GM19035 (cell line): ENCODE results near the gene GDF15.
"Not testable (repeated sequence)": the region's sequence is repeated elsewhere in the genome, so short reads cannot be mapped to it uniquely, and the experiment has no call there.

ENCODE experiments used
- ATAC-seq: cut with Tn5 transposase; IDR thresholded peaks from one replicate; pipeline ENCODE4 v1.9.1; 2021; ENCODE audit not compliant: unreplicated experiment

The GDF15 gene

DNA sequence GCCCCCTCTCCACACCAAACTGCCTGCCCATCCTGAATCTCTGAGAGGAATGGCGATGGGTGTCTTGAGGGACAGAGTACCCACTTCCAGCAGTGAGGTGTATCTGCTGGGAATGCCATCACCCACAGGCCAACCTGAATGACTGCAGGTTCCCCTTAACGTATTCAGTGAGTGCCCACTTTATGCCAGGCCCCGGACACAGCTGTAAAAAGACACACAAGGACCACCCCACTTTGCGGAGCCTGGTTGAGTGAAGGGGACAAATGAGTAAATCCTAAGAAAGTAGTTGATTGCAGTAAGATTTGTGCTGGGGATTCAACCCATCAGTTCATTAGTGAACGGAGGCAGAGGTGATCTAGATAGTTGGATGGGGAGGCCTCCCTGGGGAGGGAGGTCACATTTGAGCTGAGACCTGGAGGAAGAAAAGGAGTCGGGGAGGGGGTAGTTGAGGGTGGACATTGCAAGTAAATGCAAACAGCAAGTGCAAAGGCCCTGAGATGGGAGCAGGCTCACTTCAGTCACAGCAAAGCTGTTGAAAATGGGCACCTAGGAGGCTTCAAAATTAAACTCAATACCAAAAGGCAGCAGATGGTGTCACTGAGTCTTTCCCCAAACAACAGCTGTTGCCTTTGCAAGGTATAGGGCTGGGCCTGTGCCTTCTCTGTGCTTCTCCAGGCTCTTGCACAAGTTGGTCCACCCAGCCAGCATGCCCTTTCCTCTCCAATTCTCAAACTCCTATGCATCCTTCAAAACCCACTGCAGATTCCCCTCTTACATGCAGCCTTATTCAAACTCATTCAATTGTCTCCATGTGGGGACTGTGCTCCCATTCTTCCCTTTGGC lies 4.3 kb downstream of the GDF15 start:
- no peak for ATAC-seq

DNA sequence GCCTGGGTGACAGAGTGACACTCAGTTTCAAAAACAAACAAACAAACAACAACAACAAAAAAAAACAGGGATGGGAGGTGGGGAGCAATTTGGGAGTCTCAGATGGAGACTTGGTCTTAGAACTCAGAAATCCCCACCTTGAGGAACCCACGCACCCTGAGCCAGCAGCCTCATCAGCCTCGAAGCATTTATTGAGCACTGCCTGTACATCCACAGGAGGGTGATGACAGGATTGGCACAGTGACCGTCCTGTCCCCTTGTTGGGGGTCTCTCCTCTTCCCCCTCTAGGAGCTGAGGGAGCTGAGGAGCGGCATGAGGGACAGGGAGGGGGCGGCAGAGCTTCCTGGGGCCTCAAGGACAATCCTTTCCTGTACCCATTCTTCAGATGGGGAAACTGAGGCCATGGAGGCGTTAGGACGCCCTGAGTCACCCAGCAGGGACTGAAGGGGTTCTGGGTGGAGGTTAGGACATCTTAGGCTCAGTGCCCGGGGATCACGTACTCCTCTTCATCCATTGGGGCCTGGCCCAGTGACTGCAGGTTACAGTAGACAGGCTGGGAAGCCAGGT lies 5.6 kb downstream of the GDF15 start:
- no peak for ATAC-seq

DNA sequence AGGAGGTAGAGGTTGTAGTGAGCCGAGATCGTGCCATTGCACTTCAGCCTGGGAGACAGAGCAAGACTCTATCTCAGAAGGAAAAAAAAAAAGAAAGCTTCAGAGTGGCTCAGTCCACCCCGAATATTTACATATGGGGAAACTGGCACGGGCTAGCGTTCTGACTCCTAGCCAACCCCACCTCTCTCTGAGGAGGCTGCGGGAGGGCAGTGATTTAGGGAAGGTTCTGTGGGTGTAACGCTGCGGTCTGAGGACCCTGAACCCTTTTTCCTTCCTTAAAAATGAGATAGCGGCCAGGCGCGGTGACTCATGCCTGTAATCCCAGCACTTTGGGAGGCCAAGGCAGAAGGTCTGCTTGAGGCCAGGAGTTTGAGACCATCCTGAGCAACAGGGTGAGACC lies 6.5 kb downstream of the GDF15 start:
- no peak for ATAC-seq

DNA sequence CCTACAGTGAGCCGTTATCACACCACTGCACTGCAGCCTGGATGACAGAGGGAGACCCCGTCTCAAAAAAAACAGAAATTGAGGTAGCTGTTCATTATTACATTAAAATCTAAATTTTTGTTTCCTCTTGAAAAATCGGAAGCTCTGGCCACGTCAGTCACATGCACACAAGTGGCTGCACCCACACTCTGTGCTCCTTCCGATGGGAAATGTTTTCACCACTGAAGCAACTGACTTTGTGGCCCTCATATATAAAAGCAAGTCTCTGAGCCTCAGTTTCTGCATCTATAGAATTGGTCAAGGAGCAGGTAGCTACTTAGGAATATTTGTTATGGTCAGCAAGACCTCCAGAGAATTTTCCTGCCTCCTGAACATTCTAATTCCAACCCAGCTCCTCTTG lies 7.0 kb downstream of the GDF15 start:
- no peak for ATAC-seq

DNA sequence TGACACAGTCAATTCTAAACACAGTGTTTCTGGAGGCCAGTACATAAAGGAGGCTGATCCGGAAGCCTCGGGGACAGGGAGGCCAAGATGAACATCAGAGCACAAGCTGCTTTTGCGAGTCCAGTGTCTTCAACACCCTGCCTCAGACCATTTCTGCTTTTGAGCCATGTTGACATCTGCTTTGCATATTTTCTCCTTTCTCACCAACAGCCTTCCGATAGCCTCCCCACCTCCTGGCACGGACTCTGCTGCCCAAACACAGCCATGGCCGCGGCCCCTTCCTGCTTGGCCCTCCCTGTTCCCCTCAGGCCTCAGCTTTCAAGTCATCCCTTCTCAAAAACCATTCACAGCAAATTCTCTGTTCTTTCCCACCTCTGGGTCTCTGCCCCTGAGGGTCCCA lies 7.9 kb downstream of the GDF15 start:
- ATAC-seq = no peak

DNA sequence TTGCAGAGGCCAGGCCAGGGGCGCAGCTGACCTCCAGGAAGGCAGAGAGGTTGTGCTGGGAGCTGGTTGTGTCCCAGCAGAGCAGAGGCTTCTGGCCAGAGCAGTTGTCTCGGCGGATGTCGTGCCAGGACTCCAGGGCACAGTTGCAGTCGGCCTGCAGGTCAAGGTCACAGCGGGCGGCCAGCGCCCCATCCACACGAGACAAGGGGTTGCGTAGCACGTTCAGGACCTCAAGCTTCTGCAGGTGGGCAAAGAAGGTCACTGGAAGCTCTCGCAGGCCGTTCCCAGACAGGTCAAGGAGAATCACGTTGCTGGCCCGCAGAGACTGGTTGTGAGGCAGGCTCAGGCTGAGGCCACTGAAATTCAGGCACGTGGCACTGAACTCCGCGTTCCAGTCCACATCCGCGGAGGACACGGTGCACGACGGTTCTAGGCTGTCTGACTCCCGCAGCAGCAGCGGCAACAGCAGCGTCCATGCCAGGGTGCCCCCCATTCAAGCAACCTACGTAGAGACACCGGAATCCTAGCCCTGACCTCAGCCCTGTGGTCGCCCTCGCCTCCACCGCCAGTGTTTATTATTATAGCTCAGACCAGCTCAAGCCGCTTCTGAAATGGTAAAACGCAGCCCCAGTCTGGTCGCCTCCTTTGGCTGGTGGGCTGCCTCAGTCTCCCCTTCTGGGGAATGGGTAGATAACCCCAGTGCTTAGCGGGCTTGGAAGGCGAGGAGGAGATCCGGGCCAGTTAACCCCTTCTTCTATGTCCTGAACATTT lies 10.7 kb downstream of the GDF15 start:
- ATAC-seq = no peak

DNA sequence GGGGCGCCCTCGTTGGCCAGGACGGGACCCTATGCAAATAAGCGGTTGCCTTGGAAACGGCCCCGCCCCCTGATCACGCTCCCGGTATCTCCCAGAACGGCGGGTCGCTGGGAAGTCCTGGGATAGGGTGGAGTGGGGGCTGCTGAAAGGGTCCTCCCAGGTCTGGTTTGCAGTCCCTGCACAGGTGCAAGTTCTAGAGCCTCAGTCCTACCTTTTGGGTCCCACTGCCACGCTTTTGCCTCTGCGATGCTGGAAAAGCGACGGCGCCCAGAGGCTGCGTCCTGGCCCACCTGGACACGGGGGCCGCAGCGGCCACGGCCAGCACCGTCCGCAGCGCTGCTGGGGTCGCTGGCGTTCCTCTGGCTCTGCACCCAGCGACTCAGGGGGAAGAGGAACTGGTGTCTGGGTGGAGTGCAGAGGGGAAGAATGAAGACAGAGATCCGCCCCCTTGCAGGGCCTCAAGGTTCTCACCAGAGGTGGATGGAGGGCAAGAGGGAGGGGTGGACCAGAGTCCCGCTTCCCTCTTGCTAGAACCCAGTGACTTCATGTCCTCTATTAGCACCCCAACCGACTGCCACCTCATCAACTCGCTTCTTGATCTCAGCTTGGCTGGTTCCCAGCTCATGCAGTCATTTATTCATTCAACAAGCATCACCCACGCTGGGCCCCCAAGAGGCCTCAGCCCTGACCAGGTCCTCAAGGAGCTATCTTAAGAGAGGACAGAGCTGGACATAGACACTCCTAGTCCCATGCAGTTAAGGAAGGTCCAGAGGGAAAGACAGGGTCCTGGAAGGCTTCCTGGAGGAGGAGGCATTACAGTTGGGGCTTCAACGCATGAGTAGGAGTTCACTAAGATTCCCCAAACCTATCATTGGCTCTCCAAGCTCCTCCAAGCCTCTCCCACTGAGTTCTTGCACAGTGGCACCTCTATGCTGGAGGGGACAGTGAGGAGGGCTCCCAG lies 11.6 kb downstream of the GDF15 start, which contains the start of gene LRRC25:
TSS of gene LRRC25 (minus strand) at position 381 of the 961 bp plus-strand sequence. CDS start 659 bp downstream, outside the sequence.
- peak; percentile 47 for ATAC-seq

DNA sequence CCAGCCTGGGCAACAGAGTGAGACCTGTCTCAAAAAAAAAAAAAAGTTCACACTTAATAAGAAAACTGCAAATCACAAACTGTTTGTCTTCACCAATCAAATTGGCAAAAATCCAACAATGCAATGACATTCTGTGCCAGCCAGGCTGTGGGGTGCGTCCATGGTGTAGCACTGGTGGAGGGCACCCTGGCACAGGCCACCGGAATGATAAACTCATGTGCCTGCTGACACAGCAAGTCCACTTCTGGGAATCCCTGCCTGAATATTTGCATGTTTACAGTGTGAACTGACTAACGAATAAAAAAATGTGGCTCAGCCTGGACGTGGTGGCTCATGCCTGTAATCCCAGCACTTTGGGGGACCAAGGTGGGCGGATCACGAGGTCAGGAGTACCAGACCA lies 13.1 kb downstream of the GDF15 start:
- no peak for ATAC-seq

DNA sequence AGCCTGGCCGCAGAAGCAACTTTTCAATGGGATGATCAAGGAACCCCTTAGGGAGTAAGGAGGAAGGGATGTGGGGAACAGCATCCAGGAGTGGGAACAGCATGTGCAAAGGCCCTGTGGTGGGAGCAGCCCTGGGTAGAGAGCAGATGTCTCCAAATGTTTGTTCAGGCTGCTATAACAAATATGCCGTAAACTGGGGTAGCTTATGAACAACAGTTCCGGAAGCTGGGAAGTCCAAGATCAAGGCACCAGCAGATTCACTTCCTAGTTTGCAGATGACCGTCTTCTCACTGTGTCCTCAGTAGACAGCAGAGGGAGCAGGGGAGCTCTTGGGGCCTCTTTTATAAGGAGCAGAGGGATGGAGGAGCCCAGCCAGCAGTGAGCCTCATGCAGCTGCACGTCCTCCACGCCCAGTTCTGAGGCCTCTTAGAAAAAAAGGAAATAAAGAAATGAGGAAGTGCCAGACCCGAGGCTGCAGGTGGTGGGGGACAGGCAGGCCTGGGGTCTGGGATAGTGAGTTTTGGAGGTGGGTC lies 15.7 kb downstream of the GDF15 start:
- ATAC-seq = no peak

DNA sequence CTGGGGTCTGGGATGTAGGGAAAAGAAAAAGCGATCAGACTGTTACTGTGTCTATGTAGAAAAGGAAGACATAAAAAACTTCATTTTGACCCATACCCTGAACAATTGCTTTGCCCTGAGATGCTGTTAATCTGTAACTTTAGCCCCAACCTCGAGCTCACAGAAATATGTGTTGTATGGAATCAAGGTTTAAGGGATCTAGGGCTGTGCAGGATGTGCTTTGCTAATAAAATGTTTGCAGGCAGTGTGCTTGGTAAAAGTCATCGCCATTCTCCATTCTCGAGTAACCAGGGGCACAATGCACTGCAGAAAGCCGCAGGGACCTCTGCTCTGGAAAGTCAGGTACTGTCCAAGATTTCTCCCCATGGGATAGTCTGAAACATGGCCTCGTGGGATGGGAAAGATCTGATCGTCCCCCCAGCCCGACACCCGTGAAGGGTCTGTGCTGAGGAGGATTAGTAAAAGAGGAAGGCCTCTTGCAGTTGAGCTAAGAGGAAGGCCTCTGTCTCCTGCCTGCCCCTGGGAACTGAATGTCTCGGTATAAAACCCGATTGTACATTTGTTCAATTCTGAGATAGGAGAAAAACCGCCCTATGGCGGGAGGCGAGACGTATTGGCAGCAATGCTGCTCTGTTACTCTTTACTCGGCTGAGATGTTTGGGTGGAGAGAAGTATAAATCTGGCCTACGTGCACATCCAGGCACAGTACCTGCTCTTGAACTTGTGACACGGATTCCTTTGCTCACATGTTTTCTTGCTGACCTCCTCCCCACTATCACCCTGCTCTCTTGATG lies 16.7 kb downstream of the GDF15 start:
- not testable (repeated sequence) for ATAC-seq

DNA sequence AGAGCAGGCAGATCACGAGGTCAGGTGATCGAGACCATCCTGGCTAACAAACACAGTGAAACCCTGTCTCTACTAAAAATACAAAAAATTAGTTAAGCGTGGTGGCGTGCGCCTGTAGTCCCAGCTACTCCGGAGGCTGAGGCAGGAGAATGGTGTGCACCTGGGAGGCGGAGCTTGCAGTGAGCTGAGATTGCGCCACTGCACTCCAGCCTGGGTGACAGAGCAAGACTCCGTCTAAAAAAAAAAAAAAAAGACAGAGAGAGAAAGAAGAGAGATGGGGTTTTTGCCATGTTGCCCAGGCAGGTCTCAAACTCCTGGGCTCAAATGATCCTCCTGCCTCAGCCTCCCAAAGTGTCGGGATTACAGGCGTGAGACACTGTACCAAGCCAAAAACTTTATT lies 19.8 kb downstream of the GDF15 start:
- ATAC-seq = not testable (repeated sequence)

DNA sequence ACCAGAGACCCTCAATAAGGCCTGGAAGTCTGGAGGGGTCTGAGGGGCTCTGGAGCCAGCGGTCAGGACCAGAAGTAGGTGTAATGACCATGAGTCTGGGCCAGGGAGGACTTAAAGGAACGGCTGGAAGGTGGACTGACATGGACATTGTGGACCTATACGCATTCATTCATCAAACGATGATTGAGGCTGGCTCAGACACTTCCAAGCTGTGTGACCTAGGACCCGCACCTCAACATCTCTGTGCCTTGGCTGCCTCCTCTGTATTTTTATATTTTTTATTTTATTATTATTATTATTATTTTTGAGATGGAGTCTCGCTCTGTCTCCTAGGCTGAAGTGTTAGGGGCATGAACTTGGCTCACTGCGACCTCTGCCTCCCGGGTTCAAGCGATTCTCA lies 20.8 kb downstream of the GDF15 start:
- ATAC-seq = no peak

DNA sequence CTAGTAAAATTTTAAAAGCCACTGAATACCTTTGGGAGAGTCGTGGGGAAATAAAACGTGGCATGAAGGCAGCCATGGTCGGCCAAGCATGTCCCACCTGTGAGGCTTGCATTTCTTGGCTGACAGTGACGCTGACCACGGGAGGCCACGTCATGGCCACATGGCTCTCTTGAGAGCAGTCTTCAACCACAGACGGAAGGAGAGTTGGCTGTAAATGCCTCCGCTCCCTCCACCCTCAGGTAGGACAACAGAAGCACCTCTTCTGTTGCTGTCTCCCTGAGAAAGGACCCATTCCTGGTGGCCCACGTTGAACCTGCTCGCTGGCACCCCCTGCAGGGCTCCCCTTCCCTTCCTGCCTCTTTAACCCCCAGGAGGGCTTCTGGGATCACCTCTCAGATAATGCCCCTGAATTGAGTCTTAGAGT lies 22.1 kb downstream of the GDF15 start:
- ATAC-seq = peak; percentile 73

DNA sequence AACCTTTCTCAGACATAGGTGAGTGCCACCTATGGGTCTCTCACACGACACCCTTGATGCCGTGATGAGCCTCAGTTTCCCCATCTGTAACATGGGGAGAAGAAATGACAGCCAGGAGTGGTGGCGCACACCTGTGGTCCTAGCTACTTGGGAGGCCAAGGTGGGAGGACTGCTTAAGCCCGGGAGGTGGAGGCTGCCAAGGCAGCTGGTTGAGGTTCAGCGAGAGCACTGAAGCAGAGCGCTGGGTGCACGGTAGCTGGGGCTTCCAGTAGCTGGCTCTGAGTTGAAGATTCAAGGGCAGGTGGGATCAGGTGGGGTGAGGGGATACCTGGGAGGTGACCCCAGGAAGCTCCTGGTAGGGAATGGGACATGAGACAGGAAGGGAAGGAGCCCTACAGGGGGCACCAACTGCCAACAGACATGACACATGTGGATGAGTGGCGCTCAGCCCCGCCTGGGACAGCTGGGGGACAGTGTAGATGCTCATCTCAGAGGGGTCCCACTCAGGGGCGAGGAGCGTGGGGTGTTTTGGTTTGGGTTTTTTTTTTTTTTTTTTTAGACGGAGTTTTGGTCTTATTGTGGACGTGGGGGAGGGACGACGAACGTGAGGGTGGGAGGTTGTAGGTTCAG lies 26.8 kb downstream of the GDF15 start:
- ATAC-seq = no peak

DNA sequence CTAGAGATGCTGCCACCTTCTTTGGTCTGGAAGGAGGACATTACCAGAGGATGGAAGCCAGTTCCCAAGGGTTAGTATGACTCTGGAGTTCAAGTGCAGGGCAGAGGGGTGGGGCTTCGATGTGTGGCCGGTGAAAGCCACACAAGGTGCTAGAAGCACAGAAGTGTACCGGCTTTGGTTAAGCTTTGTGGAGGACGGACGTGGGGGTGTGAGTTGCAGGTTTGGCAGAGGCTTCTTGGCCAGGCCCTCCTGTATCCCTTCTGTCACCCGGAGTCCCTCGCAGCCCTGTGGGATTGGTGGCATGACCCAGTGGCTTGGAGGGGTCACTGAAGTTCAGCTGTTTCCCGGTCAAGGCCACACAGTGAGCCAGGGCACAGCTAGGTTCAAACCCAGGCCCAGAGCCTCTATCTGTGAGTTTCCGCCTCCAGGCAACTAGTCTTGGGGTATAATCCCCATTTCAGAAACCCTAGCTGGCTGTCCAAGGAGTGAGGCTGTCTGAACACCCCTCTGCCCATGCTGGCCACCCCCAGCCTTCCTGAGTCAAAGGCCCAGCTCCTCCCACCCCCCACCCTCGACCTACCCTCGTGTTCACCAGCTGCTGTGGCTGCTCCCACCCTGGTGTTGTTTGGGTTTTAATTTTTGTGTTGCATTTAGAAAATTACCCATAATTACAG lies 28.7 kb downstream of the GDF15 start:
- ATAC-seq = no peak

DNA sequence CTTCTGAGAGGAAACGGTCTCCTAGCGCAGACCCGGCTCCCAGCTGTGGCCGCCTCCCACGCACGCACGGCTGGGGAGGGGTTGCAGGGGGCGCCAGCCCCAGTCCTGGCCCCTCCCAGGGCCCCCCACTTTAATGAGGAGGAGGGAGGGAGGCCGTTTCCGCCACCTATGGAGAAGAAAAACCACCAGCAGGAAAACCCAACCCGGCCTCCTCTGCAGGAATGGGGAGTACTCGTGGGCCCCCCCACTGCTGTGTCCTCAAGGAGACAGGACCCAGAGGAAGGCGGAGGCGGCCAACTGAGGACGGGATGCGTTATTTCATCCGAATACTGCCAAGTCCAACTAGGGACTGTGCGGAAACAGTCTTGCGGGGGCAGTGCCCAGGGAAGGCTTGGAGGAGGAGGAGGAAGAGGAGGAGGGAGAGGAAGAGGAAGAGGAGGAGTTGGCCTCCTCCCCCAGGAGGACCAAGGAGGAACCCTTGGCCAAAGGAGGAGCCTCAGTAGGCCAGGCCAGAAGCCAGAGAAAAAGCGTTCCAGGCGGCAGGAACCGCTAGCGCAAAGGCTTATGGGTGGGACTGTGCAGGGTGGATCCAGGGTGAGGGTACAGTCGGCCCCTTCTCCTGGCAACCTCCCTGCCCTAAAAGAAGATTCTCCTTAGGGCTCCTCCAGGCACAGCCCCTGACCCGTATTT lies 29.4 kb downstream of the GDF15 start:
- ATAC-seq = no peak

DNA sequence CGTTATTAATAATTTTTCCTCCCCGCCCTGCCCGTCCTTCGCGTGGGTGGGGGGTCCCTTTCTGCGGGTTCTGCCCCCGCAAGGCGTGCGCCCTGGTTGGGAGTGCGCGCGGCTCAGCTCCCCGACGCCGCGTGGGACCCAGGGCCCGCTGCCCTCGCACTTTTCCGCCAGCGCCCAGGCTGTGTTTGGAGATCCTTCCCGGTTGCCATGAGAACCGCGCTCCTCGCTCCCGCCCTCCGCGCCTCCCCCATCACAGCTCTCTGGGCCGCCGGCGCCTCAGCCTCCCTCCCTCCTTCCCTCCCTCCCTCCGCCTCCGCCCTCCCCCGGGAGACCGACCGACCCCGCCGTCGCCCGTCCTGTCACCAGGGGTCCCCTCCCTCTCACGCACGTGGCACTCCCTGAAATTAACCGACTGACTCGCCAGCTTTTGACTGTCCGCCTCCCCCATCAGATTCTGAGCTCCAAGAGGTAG lies 30.9 kb downstream of the GDF15 start:
- no peak for ATAC-seq
